ENCODE data around the gene CDR2L.

The CDR2L gene

DNA sequence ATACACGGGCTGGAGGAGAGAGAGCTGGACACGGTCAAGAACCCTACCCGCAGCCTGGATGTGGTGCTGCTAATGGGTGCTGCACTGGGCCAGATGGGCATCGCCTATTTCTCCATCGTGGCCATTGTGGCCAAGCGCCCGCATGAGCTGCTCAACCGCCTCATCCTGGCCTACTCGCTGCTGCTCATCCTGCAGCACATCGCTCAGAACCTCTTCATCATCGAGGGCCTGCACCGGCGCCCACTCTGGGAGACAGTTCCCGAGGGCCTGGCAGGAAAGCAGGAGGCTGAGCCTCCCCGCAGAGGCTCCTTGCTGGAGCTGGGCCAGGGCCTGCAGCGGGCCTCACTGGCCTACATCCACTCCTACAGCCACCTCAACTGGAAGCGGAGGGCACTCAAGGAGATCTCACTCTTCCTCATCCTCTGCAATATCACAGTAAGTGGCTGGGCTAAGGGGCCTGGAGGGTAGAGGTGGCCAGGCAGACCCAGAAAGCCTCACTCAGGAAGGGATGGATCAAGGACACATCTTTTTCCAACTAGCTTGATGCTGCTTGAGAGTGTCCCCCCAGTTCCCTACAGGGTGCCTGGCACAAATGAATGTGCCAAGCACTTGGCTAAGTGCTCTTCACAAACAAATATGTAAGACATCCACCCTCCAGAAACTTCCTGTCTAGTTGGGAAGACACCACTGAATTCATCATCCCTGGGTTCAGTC is 40.2 kb upstream of the CDR2L start:
- TF ChIP-seq, protein P1, sequence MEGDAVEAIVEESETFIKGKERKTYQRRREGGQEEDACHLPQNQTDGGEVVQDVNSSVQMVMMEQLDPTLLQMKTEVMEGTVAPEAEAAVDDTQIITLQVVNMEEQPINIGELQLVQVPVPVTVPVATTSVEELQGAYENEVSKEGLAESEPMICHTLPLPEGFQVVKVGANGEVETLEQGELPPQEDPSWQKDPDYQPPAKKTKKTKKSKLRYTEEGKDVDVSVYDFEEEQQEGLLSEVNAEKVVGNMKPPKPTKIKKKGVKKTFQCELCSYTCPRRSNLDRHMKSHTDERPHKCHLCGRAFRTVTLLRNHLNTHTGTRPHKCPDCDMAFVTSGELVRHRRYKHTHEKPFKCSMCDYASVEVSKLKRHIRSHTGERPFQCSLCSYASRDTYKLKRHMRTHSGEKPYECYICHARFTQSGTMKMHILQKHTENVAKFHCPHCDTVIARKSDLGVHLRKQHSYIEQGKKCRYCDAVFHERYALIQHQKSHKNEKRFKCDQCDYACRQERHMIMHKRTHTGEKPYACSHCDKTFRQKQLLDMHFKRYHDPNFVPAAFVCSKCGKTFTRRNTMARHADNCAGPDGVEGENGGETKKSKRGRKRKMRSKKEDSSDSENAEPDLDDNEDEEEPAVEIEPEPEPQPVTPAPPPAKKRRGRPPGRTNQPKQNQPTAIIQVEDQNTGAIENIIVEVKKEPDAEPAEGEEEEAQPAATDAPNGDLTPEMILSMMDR (conservative IDR thresholded peaks at IDR 0.05): no peak
- H3K27ac ChIP-seq: no peak overlapping the region

DNA sequence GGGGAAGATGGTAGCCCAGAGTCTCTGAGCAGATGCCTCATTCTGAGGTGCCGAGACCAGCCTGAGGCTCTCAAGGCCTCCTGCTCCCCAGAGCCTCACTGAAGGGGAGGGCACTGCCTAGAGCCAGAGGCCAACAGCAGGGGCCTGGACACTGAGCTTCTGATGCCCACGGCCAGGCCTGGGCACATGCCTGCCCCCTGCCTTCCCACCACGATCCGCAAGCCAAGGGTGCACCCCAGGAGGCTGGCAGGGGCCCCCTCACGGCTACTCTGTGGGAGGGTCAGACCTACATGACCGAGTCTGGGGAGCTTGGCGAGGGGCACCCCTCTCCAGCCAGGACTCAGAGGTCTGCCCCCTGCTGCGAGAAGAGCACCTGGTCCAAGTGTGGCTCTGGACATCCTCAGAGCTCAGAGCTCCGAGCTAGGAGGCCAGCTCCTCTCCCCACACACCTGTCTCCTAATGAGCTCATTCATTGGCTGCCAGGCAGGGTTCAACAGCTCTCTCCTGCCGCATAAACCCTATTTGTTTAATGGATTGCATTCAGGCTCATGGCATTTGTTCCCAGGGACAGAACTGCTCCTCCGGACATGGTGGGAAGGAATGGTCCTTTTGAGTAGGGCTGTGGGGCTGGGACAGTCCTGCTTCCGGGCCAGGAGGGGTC is 37.8 kb upstream of the CDR2L start:
- H3K27ac ChIP-seq: no peak overlapping the region
- TF ChIP-seq, protein P1 (conservative IDR thresholded peaks at IDR 0.05): no peak

DNA sequence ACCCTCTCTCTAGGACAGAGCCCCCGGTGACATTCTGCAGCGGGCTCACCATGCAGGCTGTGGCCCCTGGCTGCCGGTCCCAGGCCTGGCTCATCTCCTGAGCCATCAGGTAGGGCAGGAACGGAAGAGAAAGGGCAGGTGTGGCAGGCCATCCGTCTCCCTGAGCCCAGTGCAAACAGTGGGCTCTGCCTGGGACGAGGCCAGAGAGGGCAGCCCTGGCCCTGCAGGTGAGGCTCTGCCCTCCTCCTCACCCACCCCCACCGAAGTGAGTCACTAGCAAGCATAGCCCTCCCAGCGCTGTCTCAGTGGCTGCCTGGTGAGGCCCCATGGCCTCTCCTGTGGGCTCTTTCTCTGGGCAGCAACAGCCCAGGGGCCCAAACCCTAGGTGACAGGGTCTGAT is 37.2 kb upstream of the CDR2L start:
- H3K27ac ChIP-seq: no peak overlapping the region
- TF ChIP-seq, protein P1 (conservative IDR thresholded peaks at IDR 0.05): no peak

DNA sequence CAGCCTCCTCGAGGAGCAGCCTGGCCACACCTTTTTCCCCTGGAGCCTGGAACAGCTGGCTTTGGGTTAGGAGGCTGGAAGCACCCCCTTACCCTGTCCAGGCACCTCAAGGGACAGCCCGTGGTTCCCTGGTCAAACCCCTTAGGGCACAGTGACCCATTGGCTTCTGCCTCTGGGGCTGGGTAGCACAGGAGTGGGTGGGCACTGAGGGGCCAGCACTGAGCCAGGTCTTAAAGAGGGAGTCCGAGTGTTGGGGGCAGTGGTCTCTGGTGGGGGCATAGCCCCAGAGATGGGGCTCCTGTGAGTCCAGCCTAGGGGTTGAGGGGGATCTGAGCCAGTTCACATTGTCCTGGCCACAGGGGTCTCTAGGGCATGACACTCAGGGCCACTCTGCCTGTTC is 36.4 kb upstream of the CDR2L start:
- H3K27ac ChIP-seq: no peak overlapping the region
- TF ChIP-seq, protein P1 (conservative IDR thresholded peaks at IDR 0.05): no peak

DNA sequence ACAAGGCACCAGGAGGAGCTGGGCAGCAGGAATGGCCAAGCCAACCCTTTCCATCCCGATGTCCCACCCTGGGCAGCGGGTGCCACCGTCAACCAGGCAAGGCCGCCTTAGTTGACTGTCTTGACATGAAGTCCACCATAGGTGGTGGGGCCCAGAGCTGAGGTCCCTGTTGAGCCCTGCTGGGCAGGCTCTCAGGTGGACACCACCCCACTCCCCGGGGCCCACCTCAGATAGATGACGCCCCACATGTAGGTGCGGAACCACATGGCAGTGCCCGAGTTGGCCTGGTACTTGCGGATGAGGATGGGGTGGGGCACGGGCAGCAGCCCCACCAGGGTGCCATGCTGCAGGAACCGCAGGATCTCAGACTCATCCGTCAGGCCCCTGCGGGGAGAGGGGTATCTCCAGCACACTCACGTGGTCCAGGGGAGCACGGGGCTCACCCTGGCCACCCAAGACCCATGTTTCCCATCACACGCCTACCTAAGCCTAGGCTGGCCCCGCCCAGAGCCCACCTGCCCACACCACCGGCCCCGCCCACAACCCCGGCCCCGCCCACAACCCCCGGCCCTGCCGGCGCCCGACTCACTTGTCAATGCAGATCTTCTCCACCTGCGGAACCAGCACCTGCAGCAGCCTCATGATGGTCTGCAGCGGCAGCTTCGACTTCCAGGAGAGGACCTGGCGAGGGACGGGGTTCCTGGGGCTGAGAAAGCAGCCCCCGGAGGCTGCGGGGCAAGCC is 35.6 kb upstream of the CDR2L start:
- TF ChIP-seq, protein P1 (conservative IDR thresholded peaks at IDR 0.05): no peak
- no peak overlapping the region for H3K27ac ChIP-seq

DNA sequence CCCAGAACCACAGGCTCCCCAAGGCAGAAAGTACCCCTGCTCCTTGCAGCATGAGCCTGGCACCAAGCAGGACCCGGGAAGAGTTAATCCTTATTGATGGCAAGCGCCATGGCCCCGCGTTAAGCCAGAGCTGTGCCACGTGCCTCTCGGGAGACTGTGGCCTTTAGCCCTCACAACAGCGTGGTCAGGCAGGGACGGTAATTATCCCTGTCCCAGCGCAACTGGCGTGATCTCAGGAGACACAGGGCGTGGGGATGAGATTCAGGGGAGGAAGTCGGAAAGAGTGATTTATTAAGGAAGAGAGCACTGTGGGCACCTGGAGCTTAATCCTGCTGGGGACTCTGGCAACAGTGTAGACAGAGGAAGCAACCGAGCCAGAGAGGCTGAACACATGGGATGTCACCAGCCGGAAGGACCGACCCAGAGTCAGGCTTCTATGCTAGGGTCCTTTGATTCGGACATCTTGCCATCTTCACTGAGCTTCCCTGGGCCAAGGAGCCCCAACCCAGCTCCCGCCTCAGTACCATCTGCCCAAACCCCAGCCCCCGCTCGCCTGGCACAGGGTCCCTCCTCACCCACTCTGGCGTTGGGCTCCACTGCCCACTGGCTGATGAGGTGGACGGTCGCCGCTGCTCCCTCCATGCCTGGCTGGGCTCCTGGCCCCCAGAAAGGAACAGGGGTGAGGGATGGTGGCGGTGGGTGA is 34.9 kb upstream of the CDR2L start:
- no peak overlapping the region for H3K27ac ChIP-seq
- TF ChIP-seq, protein P1 (conservative IDR thresholded peaks at IDR 0.05): no peak
